Measurements from ENCODE around the gene PCDH8.

The PCDH8 gene

GRCh38 chr13:52848455-52849195 is at the start of gene PCDH8:
Gene PCDH8, minus strand, starts transcription at chr13:52848640. Its CDS starts 204 bp downstream, at chr13:52848436.
- peak; percentile 90 for DNase-seq

- DNase-seq = no peak
Measured at GRCh38 chr13:52896827-52897659, 48.6 kb upstream of the PCDH8 start.

GRCh38 chr13:52894413-52894812 is 46.0 kb upstream of the PCDH8 start:
- no peak for DNase-seq

- DNase-seq = no peak
Measured at GRCh38 chr13:52892925-52893324, 44.5 kb upstream of the PCDH8 start.

- DNase-seq = no peak
Measured at GRCh38 chr13:52891706-52892105, 43.3 kb upstream of the PCDH8 start.

GRCh38 chr13:52887165-52887564 is 38.7 kb upstream of the PCDH8 start:
- no peak for DNase-seq

- no peak for DNase-seq
Measured at GRCh38 chr13:52885141-52885540, 36.7 kb upstream of the PCDH8 start.

GRCh38 chr13:52884429-52885010 is 36.1 kb upstream of the PCDH8 start:
- no peak for DNase-seq

GRCh38 chr13:52882785-52883184 is 34.3 kb upstream of the PCDH8 start:
- no peak for DNase-seq

GRCh38 chr13:52879950-52880741 is 31.7 kb upstream of the PCDH8 start:
- DNase-seq = no peak

GRCh38 chr13:52878831-52879230 is 30.4 kb upstream of the PCDH8 start:
- no peak for DNase-seq

- no peak for DNase-seq
Measured at GRCh38 chr13:52870143-52870542, 21.7 kb upstream of the PCDH8 start.

- no peak for DNase-seq
Measured at GRCh38 chr13:52869621-52870020, 21.2 kb upstream of the PCDH8 start.

- DNase-seq = no peak
Measured at GRCh38 chr13:52869050-52869449, 20.6 kb upstream of the PCDH8 start.

- DNase-seq = peak; percentile 32
Measured at GRCh38 chr13:52868190-52868589, 19.8 kb upstream of the PCDH8 start.

GRCh38 chr13:52864941-52865340 is 16.5 kb upstream of the PCDH8 start:
- DNase-seq = no peak

- DNase-seq = peak; percentile 45
Measured at GRCh38 chr13:52862358-52863206, 14.1 kb upstream of the PCDH8 start.

- no peak for DNase-seq
Measured at GRCh38 chr13:52852444-52852843, 4.0 kb upstream of the PCDH8 start.

GRCh38 chr13:52851137-52851962 is 2.9 kb upstream of the PCDH8 start:
- DNase-seq = peak; percentile 98

- peak; percentile 78 for DNase-seq
Measured at GRCh38 chr13:52850396-52851136, 2.1 kb upstream of the PCDH8 start.
